Mesenchymal stem cell (in vitro differentiated cells and primary cell): ENCODE results near the gene AHRR.

Source experiments
- DNase-seq: peaks from one replicate; pipeline ENCODE4 v3.0.0-alpha.2; 2013
- H2AFZ ChIP-seq: one replicate; pipeline ENCODE4 v1.6.1; 2013; ENCODE audit warnings: low read depth, mild to moderate bottlenecking, control low read depth, inconsistent platforms, low read length, moderate library complexity
- H2AK5ac ChIP-seq: 2 replicates; pipeline ENCODE4 v1.6.1; 2013; ENCODE audit warnings: low read length, moderate library complexity, mild to moderate bottlenecking, inconsistent platforms; ENCODE audit not compliant: severe bottlenecking
- H2BK120ac ChIP-seq: one replicate; pipeline ENCODE4 v1.6.1; 2013; ENCODE audit warnings: low read depth, mild to moderate bottlenecking, inconsistent platforms, low read length, moderate library complexity
- H2BK12ac ChIP-seq, 2 experiments: one replicate each; pipeline ENCODE4 v1.6.1; 2013; ENCODE audit warnings: inconsistent platforms in 2 of 2, low read length in 2 of 2, mild to moderate bottlenecking in 2 of 2, moderate library complexity in 2 of 2, control low read depth in 1 of 2
- H2BK15ac ChIP-seq: one replicate; pipeline ENCODE4 v1.6.1; 2013; ENCODE audit warnings: mild to moderate bottlenecking, low read depth, inconsistent platforms; ENCODE audit not compliant: poor library complexity, severe bottlenecking
- H2BK5ac ChIP-seq: 2 replicates; pipeline ENCODE4 v1.6.1; 2013; ENCODE audit warnings: low read depth, mild to moderate bottlenecking, low read length, control low read depth, inconsistent platforms; ENCODE audit not compliant: poor library complexity, severe bottlenecking
- H3K14ac ChIP-seq, 2 experiments: one replicate each; pipeline ENCODE4 v1.6.1; 2013; ENCODE audit warnings: inconsistent platforms in 2 of 2, low read length in 2 of 2, control low read depth in 1 of 2, mild to moderate bottlenecking in 1 of 2, moderate library complexity in 1 of 2
- H3K18ac ChIP-seq, 2 experiments: one replicate each; pipeline ENCODE4 v1.6.1; 2013; ENCODE audit warnings: inconsistent platforms in 2 of 2, low read length in 2 of 2, control low read depth in 1 of 2, low read depth in 1 of 2, mild to moderate bottlenecking in 1 of 2
- H3K23ac ChIP-seq, 2 experiments: one replicate each; pipeline ENCODE4 v1.6.1; 2013; ENCODE audit warnings: inconsistent platforms in 2 of 2, low read length in 2 of 2, mild to moderate bottlenecking in 2 of 2, moderate library complexity in 2 of 2, control low read depth in 1 of 2
- H3K27ac ChIP-seq: 2 replicates; pipeline ENCODE4 v1.5.1; 2013; ENCODE audit warnings: mild to moderate bottlenecking, moderate library complexity, low read length, control low read depth, inconsistent platforms; ENCODE audit not compliant: poor library complexity, severe bottlenecking
- H3K27me3 ChIP-seq, 2 experiments: 2 replicates each; pipeline versions ENCODE4 v1.6.1 to v1.7.0; 2013; ENCODE audit warnings: low read length in 2 of 2, mild to moderate bottlenecking in 2 of 2, moderate library complexity in 2 of 2, control low read depth in 1 of 2, inconsistent platforms in 1 of 2; ENCODE audit not compliant: control insufficient read depth in 1 of 2, insufficient read depth in 1 of 2
- H3K36me3 ChIP-seq, 2 experiments: 2 replicates each; pipeline versions ENCODE4 v1.6.1 to v1.7.0; 2013; ENCODE audit warnings: low read length in 2 of 2, control low read depth in 1 of 2, inconsistent platforms in 1 of 2, low read depth in 1 of 2, mild to moderate bottlenecking in 1 of 2; ENCODE audit not compliant: insufficient read depth in 2 of 2, control insufficient read depth in 1 of 2
- H3K4ac ChIP-seq, 2 experiments: one replicate each; pipeline ENCODE4 v1.6.1; 2013; ENCODE audit warnings: inconsistent platforms in 2 of 2, low read length in 2 of 2, mild to moderate bottlenecking in 2 of 2, moderate library complexity in 2 of 2, control low read depth in 1 of 2, low read depth in 1 of 2
- H3K4me1 ChIP-seq: 2 replicates; pipeline ENCODE4 v1.6.1; 2013; ENCODE audit warnings: low read depth, low read length, control low read depth; ENCODE audit not compliant: control insufficient read depth, insufficient read depth
- H3K4me2 ChIP-seq: 2 replicates; pipeline ENCODE4 v1.6.1; 2013; ENCODE audit warnings: low read length, mild to moderate bottlenecking, inconsistent platforms; ENCODE audit not compliant: poor library complexity, severe bottlenecking
- H3K4me3 ChIP-seq, 2 experiments: 2 replicates each; pipeline versions ENCODE4 v1.5.1 to v1.7.0; 2013; ENCODE audit warnings: low read length in 2 of 2, mild to moderate bottlenecking in 2 of 2, control low read depth in 1 of 2, low read depth in 1 of 2; ENCODE audit not compliant: insufficient read depth in 1 of 2
- H3K79me1 ChIP-seq: replicated peaks from 2 replicates; pipeline ENCODE4 v1.6.1; 2013; ENCODE audit warnings: mild to moderate bottlenecking, control low read depth, low read length, inconsistent platforms; ENCODE audit not compliant: poor library complexity, severe bottlenecking
- H3K9ac ChIP-seq: 2 replicates; pipeline ENCODE4 v1.7.0; 2013; ENCODE audit warnings: mild to moderate bottlenecking, low read length, moderate library complexity
- H3K9me3 ChIP-seq: 2 replicates; pipeline ENCODE4 v1.7.0; 2013; ENCODE audit warnings: mild to moderate bottlenecking, low read length; ENCODE audit not compliant: control insufficient read depth
- H4K8ac ChIP-seq: one replicate; pipeline ENCODE4 v1.6.1; 2013; ENCODE audit warnings: inconsistent platforms, mild to moderate bottlenecking, low read length, moderate library complexity
- H4K91ac ChIP-seq: one replicate; pipeline ENCODE4 v1.6.1; 2013; ENCODE audit warnings: mild to moderate bottlenecking, low read length, inconsistent platforms
- WGBS: methylation state at CpG from one replicate; pipeline ENCODE4 v1.1.7; 2013; ENCODE audit warnings: mixed read lengths; 5-methylcytosine and 5-hydroxymethylcytosine counted together

The AHRR gene

DNA sequence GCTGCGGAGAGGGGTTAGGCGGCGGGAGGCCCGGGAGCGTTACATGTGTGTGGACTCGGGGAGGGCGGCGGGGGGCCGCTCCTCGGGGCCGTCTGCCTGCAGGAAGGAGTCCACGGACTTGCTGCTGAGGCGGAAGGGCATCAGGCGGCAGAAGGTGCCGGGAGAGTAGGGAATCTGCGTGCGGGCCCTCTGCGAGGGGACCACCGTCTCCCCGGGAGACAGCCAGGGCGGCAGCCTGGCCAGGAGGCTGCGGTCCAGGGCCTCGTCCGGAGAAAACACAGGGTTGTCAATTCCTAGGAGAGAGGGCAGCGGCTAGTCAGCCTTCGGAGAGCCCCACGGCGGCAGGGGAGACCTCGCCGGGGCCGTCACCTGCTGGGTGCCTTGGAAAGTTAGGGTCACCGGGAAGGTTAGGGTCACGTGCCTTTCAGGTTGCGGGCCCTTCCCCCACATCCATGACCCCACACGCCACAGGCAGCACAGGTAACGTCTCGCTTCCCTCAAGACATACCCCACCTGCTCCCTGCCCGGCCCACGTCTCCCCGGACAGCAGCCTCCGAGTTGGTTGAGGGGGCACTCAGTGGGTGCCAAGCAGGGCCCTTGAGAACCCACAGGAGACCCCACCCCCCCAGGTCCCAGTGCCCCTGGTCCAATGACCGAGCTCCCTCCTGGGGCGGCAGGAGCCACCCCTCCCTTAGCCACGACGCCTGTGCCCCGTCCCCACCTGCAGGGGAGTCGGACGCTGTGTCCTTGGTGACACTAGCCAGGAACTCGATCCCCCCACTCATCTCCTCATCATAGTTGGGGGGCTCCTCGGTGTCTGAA lies 153.5 kb downstream of the AHRR start:
- WGBS, result 17% methylated on average over 36 of the region's 50 CpGs
- H3K23ac ChIP-seq, result peak overlapping the region in 1 of 2 experiments; percentile 27
- H3K79me1 ChIP-seq, result peaks cover 27% of the 10 kb centered on the region
- no peak overlapping the region for H2AFZ ChIP-seq
- H2AK5ac ChIP-seq, result no peak overlapping the region
- no peak overlapping the region for H3K27ac ChIP-seq
- H3K4me2 ChIP-seq, result peak overlapping the region; percentile 81
- H2BK5ac ChIP-seq, result no peak overlapping the region
- no peak overlapping the region for H2BK15ac ChIP-seq
- no peak overlapping the region for H3K9ac ChIP-seq
- H3K18ac ChIP-seq, result peak overlapping the region in 1 of 2 experiments; percentile 48
- H2BK120ac ChIP-seq, result no peak overlapping the region
- H3K4me3 ChIP-seq, result peak overlapping the region; percentile 37 to 56
- no peaks in the 10 kb centered on the region for H3K9me3 ChIP-seq
- H4K8ac ChIP-seq, result peak overlapping the region; percentile 36
- H3K4me1 ChIP-seq, result peaks cover 31% of the 10 kb centered on the region
- peaks cover 14 to 21% of the 10 kb centered on the region in 2 experiments for H3K36me3 ChIP-seq
- H4K91ac ChIP-seq, result no peak overlapping the region
- H3K14ac ChIP-seq, result peak overlapping the region in 1 of 2 experiments; percentile 62
- no peak overlapping the region for H2BK12ac ChIP-seq
- DNase-seq, result peak; percentile 26
- peak overlapping the region in 1 of 2 experiments; percentile 22 for H3K4ac ChIP-seq
- peaks cover 14 to 51% of the 10 kb centered on the region in 2 experiments for H3K27me3 ChIP-seq

- 76% methylated on average over 8 of the region's 8 CpGs for WGBS
- Histone ChIP-seq H3K9me3 (no peaks in the 10 kb centered on the region), H3K14ac (no peak overlapping the region), H2BK15ac (no peak overlapping the region), H3K79me1 (peaks cover 27% of the 10 kb centered on the region), H3K4me1 (peaks cover 29% of the 10 kb centered on the region), H3K27me3 (peaks cover 14 to 56% of the 10 kb centered on the region in 2 experiments), H3K9ac (no peak overlapping the region), H2BK5ac (no peak overlapping the region), H2AK5ac (no peak overlapping the region), H3K4ac (no peak overlapping the region), H3K36me3 (peaks cover 8 to 19% of the 10 kb centered on the region in 2 experiments), H4K91ac (no peak overlapping the region), H3K4me2 (no peak overlapping the region), H2AFZ (no peak overlapping the region), H2BK120ac (no peak overlapping the region), H4K8ac (no peak overlapping the region), H3K23ac (peak overlapping the region in 1 of 2 experiments; percentile 43), H3K27ac (no peak overlapping the region), H3K18ac (no peak overlapping the region), H3K4me3 (no peak overlapping the region), H2BK12ac (no peak overlapping the region)
- no peak for DNase-seq
Observed at GRCh38 chr5:475704-476101, 154.2 kb downstream of the AHRR start.

- Histone ChIP-seq H2AK5ac (no peak overlapping the region), H3K27me3 (peaks cover 14 to 60% of the 10 kb centered on the region in 2 experiments), H2AFZ (no peak overlapping the region), H4K91ac (no peak overlapping the region), H2BK15ac (no peak overlapping the region), H3K18ac (no peak overlapping the region), H3K9ac (no peak overlapping the region), H4K8ac (no peak overlapping the region), H3K4me2 (no peak overlapping the region), H3K79me1 (peaks cover 23% of the 10 kb centered on the region), H3K27ac (no peak overlapping the region), H3K14ac (no peak overlapping the region), H3K4ac (no peak overlapping the region), H3K4me3 (no peak overlapping the region), H3K9me3 (no peaks in the 10 kb centered on the region), H3K36me3 (peaks cover 2 to 14% of the 10 kb centered on the region in 2 experiments), H2BK12ac (no peak overlapping the region), H2BK120ac (no peak overlapping the region), H2BK5ac (no peak overlapping the region), H3K4me1 (peaks cover 27% of the 10 kb centered on the region), H3K23ac (no peak overlapping the region)
- WGBS, result 86% methylated on average over 51 of the region's 51 CpGs
- DNase-seq, result no peak
Observed at GRCh38 chr5:476102-476813, 154.7 kb downstream of the AHRR start.

DNA sequence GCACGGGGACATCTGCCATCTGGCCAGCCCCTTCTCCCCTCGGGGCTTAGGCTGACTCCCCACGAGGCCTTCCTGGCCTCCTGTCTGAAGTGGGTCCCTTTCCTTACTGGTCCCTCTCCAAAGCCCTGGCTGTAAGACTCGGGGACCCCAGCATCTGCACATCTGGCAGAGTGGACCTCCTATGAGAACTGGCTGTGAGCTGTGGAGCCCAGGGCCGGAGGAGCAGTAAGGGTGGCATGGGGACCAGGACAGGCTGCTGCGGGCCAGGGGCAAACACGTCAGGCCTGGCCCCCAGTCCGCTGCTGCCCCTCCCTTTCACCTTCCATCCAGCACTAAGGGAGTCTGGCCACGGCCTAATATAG lies 155.3 kb downstream of the AHRR start:
- Histone ChIP-seq H2AK5ac (no peak overlapping the region), H3K36me3 (peaks cover 0 to 11% of the 10 kb centered on the region in 2 experiments), H3K27me3 (peaks cover 14 to 61% of the 10 kb centered on the region in 2 experiments), H2BK15ac (no peak overlapping the region), H4K91ac (no peak overlapping the region), H3K27ac (no peak overlapping the region), H3K18ac (no peak overlapping the region), H3K14ac (no peak overlapping the region), H2BK12ac (no peak overlapping the region), H3K4ac (no peak overlapping the region), H3K23ac (no peak overlapping the region), H2AFZ (no peak overlapping the region), H2BK120ac (no peak overlapping the region), H3K9ac (no peak overlapping the region), H3K4me3 (no peak overlapping the region), H3K79me1 (peaks cover 22% of the 10 kb centered on the region), H2BK5ac (no peak overlapping the region), H3K9me3 (no peaks in the 10 kb centered on the region), H4K8ac (no peak overlapping the region), H3K4me2 (no peak overlapping the region), H3K4me1 (peaks cover 23% of the 10 kb centered on the region)
- 90% methylated on average over 8 of the region's 9 CpGs for WGBS
- DNase-seq, result no peak
